HepG2 (cell line): ENCODE data around the gene SRRT. TPM values are rescaled to one million over a fixed set of nuclear protein-coding genes. Genes with fewer than 3 reads are reported as not detected.

ENCODE experiments used
- DMAP1 ChIP-seq: IDR thresholded peaks from 2 replicates; pipeline ENCODE4 v1.6.1; 2016
- ETV5 ChIP-seq: IDR thresholded peaks from 2 replicates; pipeline ENCODE4 v1.6.1; 2018; ENCODE audit warnings: missing biosample characterization, missing genetic modification reagents, inconsistent platforms, borderline replicate concordance
- PLSCR1 ChIP-seq: sonication (generic); formaldehyde crosslinking; IDR thresholded peaks from 2 replicates; pipeline ENCODE4 v1.5.0; 2020; ENCODE audit warnings: missing genetic modification reagents, mild to moderate bottlenecking, borderline replicate concordance
- SRY ChIP-seq: sonication (generic); formaldehyde crosslinking; IDR thresholded peaks from 2 replicates; pipeline ENCODE4 v1.8.0; 2022; ENCODE audit warnings: mild to moderate bottlenecking, missing genetic modification reagents
- TEAD3 ChIP-seq: optimal IDR thresholded peaks from 2 replicates; pipeline ENCODE3; 2016; ENCODE audit warnings: borderline replicate concordance
- U2AF2 ChIP-seq: fragments of 200-400 bp; formaldehyde crosslinking; IDR thresholded peaks from 2 replicates; pipeline ENCODE4 v1.6.1; 2017; ENCODE audit warnings: low read depth, mild to moderate bottlenecking, low read length
- ZBED4 ChIP-seq: sonication (generic); formaldehyde crosslinking; IDR thresholded peaks from 2 replicates; pipeline ENCODE4 v1.4.0; 2020; ENCODE audit warnings: missing genetic modification reagents, borderline replicate concordance
- ZNF17 ChIP-seq: sonication (generic); formaldehyde crosslinking; IDR thresholded peaks from 2 replicates; pipeline ENCODE4 v1.5.0; 2020; ENCODE audit warnings: mild to moderate bottlenecking, missing genetic modification reagents
- ZNF552 ChIP-seq: sonication (generic); formaldehyde crosslinking; IDR thresholded peaks from 2 replicates; pipeline ENCODE4 v1.9.0; 2022; ENCODE audit warnings: missing genetic modification reagents, mild to moderate bottlenecking, borderline replicate concordance
- ZNF773 ChIP-seq: sonication (generic); formaldehyde crosslinking; IDR thresholded peaks from 2 replicates; pipeline ENCODE4 v1.4.0; 2020; ENCODE audit warnings: missing genetic modification reagents, borderline replicate concordance
- polyA plus RNA-seq, 8 experiments: library from polyadenylated mRNA; depleted of rRNA in 3 of 8; stranded (reverse) in 7 of 8; unstranded in 1 of 8; fragments of >200 nt; fragmentation: Illumina TruSeq in 4 of 8; extraction: Trizol in 4 of 8; gene quantifications; 2 replicates each; pipeline versions ENCODE4 v1.2.1 to v1.2.3, GENCODE V29; 2011 to 2016; ENCODE audit warnings: low read depth in 4 of 8, missing spikeins in 1 of 8, mixed read lengths in 1 of 8; ENCODE audit not compliant: insufficient read depth in 1 of 8
- total RNA-seq, 5 experiments: library from RNA; depleted of rRNA; stranded (reverse); fragments of >200 nt; fragmentation: Illumina TruSeq; extraction: Trizol; gene quantifications; 2 replicates each; pipeline ENCODE4 v1.2.3, GENCODE V29; 2016; ENCODE audit warnings: low read depth in 1 of 5
- TF ChIP-seq, protein P1 (sequence below): sonication (generic); formaldehyde crosslinking; IDR thresholded peaks from 2 replicates; pipeline ENCODE4 v1.4.0; 2020; ENCODE audit warnings: missing genetic modification reagents
- TF ChIP-seq, protein P2 (sequence below): sonication (generic); formaldehyde crosslinking; IDR thresholded peaks from 2 replicates; pipeline ENCODE4 v1.4.0; 2020; ENCODE audit warnings: missing genetic modification reagents, borderline replicate concordance
- TF ChIP-seq, protein P3 (sequence below): IDR thresholded peaks from 2 replicates; pipeline ENCODE4 v1.6.1; 2018; ENCODE audit warnings: missing genetic modification reagents, mild to moderate bottlenecking, missing compliant biosample characterization

SRRT gene
- total and polyA plus RNA-seq, 2 of the 13 experiments (the other 11 are each of a cell fraction or from before 2014, with no cell fraction given), result 26.2 to 106 TPM

GRCh38 chr7:100827330-100828226 lies 47.3 kb upstream of the SRRT start, which contains the start of gene EPHB4 (continued):
- TF ChIP-seq PLSCR1 (CRISPR knock-in tag), result no peak
- TF ChIP-seq, protein P1, sequence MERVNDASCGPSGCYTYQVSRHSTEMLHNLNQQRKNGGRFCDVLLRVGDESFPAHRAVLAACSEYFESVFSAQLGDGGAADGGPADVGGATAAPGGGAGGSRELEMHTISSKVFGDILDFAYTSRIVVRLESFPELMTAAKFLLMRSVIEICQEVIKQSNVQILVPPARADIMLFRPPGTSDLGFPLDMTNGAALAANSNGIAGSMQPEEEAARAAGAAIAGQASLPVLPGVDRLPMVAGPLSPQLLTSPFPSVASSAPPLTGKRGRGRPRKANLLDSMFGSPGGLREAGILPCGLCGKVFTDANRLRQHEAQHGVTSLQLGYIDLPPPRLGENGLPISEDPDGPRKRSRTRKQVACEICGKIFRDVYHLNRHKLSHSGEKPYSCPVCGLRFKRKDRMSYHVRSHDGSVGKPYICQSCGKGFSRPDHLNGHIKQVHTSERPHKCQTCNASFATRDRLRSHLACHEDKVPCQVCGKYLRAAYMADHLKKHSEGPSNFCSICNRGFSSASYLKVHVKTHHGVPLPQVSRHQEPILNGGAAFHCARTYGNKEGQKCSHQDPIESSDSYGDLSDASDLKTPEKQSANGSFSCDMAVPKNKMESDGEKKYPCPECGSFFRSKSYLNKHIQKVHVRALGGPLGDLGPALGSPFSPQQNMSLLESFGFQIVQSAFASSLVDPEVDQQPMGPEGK (CRISPR knock-in tag), result peak; percentile 87
- peak; percentile 73; the same call in 1 of the 2 replicates for TF ChIP-seq SRY
- no peak for TF ChIP-seq ZNF17 (CRISPR knock-in tag)
- TF ChIP-seq, protein P2, sequence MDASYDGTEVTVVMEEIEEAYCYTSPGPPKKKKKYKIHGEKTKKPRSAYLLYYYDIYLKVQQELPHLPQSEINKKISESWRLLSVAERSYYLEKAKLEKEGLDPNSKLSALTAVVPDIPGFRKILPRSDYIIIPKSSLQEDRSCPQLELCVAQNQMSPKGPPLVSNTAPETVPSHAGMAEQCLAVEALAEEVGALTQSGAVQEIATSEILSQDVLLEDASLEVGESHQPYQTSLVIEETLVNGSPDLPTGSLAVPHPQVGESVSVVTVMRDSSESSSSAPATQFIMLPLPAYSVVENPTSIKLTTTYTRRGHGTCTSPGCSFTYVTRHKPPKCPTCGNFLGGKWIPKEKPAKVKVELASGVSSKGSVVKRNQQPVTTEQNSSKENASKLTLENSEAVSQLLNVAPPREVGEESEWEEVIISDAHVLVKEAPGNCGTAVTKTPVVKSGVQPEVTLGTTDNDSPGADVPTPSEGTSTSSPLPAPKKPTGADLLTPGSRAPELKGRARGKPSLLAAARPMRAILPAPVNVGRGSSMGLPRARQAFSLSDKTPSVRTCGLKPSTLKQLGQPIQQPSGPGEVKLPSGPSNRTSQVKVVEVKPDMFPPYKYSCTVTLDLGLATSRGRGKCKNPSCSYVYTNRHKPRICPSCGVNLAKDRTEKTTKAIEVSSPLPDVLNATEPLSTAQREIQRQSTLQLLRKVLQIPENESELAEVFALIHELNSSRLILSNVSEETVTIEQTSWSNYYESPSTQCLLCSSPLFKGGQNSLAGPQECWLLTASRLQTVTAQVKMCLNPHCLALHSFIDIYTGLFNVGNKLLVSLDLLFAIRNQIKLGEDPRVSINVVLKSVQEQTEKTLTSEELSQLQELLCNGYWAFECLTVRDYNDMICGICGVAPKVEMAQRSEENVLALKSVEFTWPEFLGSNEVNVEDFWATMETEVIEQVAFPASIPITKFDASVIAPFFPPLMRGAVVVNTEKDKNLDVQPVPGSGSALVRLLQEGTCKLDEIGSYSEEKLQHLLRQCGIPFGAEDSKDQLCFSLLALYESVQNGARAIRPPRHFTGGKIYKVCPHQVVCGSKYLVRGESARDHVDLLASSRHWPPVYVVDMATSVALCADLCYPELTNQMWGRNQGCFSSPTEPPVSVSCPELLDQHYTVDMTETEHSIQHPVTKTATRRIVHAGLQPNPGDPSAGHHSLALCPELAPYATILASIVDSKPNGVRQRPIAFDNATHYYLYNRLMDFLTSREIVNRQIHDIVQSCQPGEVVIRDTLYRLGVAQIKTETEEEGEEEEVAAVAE, result peak; percentile 30; the same call in 1 of the 2 replicates
- peak; percentile 64; the same call in 1 of the 2 replicates for TF ChIP-seq DMAP1 (CRISPR knock-in tag)
- TF ChIP-seq ZNF552 (CRISPR knock-in tag), result 0 out of 2 replicates have a peak, but pooled peaks have one; percentile 54
- peak; percentile 63 for TF ChIP-seq TEAD3 (CRISPR knock-in tag)
- peak; percentile 35; the same call in 1 of the 2 replicates for TF ChIP-seq ETV5 (CRISPR knock-in tag)
- TF ChIP-seq, protein P3, sequence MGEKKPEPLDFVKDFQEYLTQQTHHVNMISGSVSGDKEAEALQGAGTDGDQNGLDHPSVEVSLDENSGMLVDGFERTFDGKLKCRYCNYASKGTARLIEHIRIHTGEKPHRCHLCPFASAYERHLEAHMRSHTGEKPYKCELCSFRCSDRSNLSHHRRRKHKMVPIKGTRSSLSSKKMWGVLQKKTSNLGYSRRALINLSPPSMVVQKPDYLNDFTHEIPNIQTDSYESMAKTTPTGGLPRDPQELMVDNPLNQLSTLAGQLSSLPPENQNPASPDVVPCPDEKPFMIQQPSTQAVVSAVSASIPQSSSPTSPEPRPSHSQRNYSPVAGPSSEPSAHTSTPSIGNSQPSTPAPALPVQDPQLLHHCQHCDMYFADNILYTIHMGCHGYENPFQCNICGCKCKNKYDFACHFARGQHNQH, result peak; percentile 67; the same call in 1 of the 2 replicates
- peak; percentile 97; the same call in 1 of the 2 replicates for TF ChIP-seq ZBED4
- no peak for TF ChIP-seq ZNF773 (CRISPR knock-in tag)
- TF ChIP-seq U2AF2, result no peak
